H9 (cell line): ENCODE data around the gene GPD1L. TPM values are rescaled to one million over a fixed set of nuclear protein-coding genes. Genes with fewer than 3 reads are reported as not detected.

ENCODE experiments used
- DNase-seq: peaks from one replicate; pipeline ENCODE4 v3.0.0-alpha.2; 2017
- H2AFZ ChIP-seq: one replicate; pipeline ENCODE4 v1.6.1; 2013; ENCODE audit warnings: mild to moderate bottlenecking, low read length, control low read depth, moderate library complexity
- H2AK5ac ChIP-seq: 2 replicates; pipeline ENCODE4 v1.6.1; 2013; ENCODE audit warnings: low read length, control low read depth, mixed read lengths; ENCODE audit not compliant: insufficient read length
- H2BK120ac ChIP-seq: one replicate; pipeline ENCODE4 v1.6.1; 2013; ENCODE audit warnings: low read depth, mild to moderate bottlenecking, low read length, control low read depth, inconsistent platforms; ENCODE audit not compliant: poor library complexity, severe bottlenecking
- H2BK12ac ChIP-seq: 2 replicates; pipeline ENCODE4 v1.6.1; 2013; ENCODE audit warnings: low read length, control low read depth, mixed read lengths, low read depth; ENCODE audit not compliant: insufficient read length
- H2BK15ac ChIP-seq: 2 replicates; pipeline ENCODE4 v1.6.1; 2013; ENCODE audit warnings: low read depth, low read length, control low read depth
- H2BK20ac ChIP-seq: one replicate; pipeline ENCODE4 v1.6.1; 2013; ENCODE audit warnings: low read depth, mild to moderate bottlenecking, low read length, control low read depth, inconsistent platforms; ENCODE audit not compliant: poor library complexity, severe bottlenecking
- H2BK5ac ChIP-seq: 2 replicates; pipeline ENCODE4 v1.6.1; 2013; ENCODE audit warnings: low read length, control low read depth, mixed read lengths; ENCODE audit not compliant: insufficient read length
- H3K14ac ChIP-seq: 2 replicates; pipeline ENCODE4 v1.6.1; 2013; ENCODE audit warnings: low read length, control low read depth; ENCODE audit not compliant: insufficient read depth
- H3K18ac ChIP-seq: 2 replicates; pipeline ENCODE4 v1.6.1; 2013; ENCODE audit warnings: low read depth, mild to moderate bottlenecking, mixed read lengths, low read length, control low read depth; ENCODE audit not compliant: insufficient read length
- H3K23ac ChIP-seq: 2 replicates; pipeline ENCODE4 v1.6.1; 2013; ENCODE audit warnings: low read length, control low read depth, mixed read lengths, low read depth; ENCODE audit not compliant: insufficient read length
- H3K23me2 ChIP-seq: 2 replicates; pipeline ENCODE4 v1.6.1; 2013; ENCODE audit warnings: low read depth, mild to moderate bottlenecking, mixed read lengths, low read length, control low read depth; ENCODE audit not compliant: insufficient read length, poor library complexity, severe bottlenecking
- H3K27ac ChIP-seq: 2 replicates; pipeline ENCODE4 v1.5.1; 2013; ENCODE audit warnings: low read length, control low read depth, mixed read lengths, low read depth; ENCODE audit not compliant: insufficient read length
- H3K27me3 ChIP-seq: 2 replicates; pipeline ENCODE4 v1.6.1; 2013; ENCODE audit warnings: low read length, control low read depth, inconsistent platforms; ENCODE audit not compliant: insufficient read depth
- H3K4ac ChIP-seq: 2 replicates; pipeline ENCODE4 v1.6.1; 2013; ENCODE audit warnings: low read depth, mild to moderate bottlenecking, control low read depth, inconsistent platforms, low read length, moderate library complexity
- H3K4me1 ChIP-seq: 2 replicates; pipeline ENCODE4 v1.6.1; 2013; ENCODE audit warnings: low read length, control low read depth, inconsistent platforms; ENCODE audit not compliant: insufficient read depth
- H3K4me2 ChIP-seq: 2 replicates; pipeline ENCODE4 v1.6.1; 2013; ENCODE audit warnings: low read length, control low read depth, mixed read lengths; ENCODE audit not compliant: insufficient read length, insufficient read depth
- H3K56ac ChIP-seq: 2 replicates; pipeline ENCODE4 v1.6.1; 2013; ENCODE audit warnings: low read depth, mild to moderate bottlenecking, mixed read lengths, low read length, control low read depth; ENCODE audit not compliant: insufficient read length
- H3K79me1 ChIP-seq: 2 replicates; pipeline ENCODE4 v1.6.1; 2013; ENCODE audit warnings: low read depth, mild to moderate bottlenecking, moderate library complexity, low read length, control low read depth, inconsistent platforms; ENCODE audit not compliant: insufficient read depth, poor library complexity, severe bottlenecking
- H3K79me2 ChIP-seq: 2 replicates; pipeline ENCODE4 v1.6.1; 2013; ENCODE audit warnings: low read length, control low read depth, inconsistent platforms; ENCODE audit not compliant: insufficient read depth
- H3K9ac ChIP-seq: 2 replicates; pipeline ENCODE4 v1.6.1; 2013; ENCODE audit warnings: low read length, control low read depth, mixed read lengths; ENCODE audit not compliant: insufficient read length; ENCODE audit errors: extremely low read depth
- H3K9me3 ChIP-seq: one replicate; pipeline ENCODE4 v1.6.1; 2013; ENCODE audit warnings: low read depth, low read length, inconsistent platforms; ENCODE audit not compliant: control insufficient read depth
- H3T11ph ChIP-seq: one replicate; pipeline ENCODE4 v1.6.1; 2013; ENCODE audit warnings: mild to moderate bottlenecking, low read length, control low read depth, inconsistent platforms
- H4K20me1 ChIP-seq: one replicate; pipeline ENCODE4 v1.6.1; 2013; ENCODE audit not compliant: control insufficient read depth, insufficient read length, insufficient read depth
- H4K5ac ChIP-seq: 2 replicates; pipeline ENCODE4 v1.6.1; 2013; ENCODE audit warnings: low read depth, mild to moderate bottlenecking, mixed read lengths, low read length, control low read depth; ENCODE audit not compliant: insufficient read length
- H4K8ac ChIP-seq: replicated peaks from 2 replicates; pipeline ENCODE4 v1.6.1; 2013; ENCODE audit warnings: low read length, control low read depth, mixed read lengths, low read depth; ENCODE audit not compliant: insufficient read length
- H4K91ac ChIP-seq: 2 replicates; pipeline ENCODE4 v1.6.1; 2013; ENCODE audit warnings: low read depth, mild to moderate bottlenecking, moderate library complexity, mixed read lengths, low read length, control low read depth; ENCODE audit not compliant: insufficient read length
- H3K27ac Mint-ChIP-seq, 3 experiments: 2 replicates in 2 of 3; 3 replicates in 1 of 3; pipeline ENCODE4 v1.8.0; 2020 to 2021; ENCODE audit warnings: mixed read lengths in 3 of 3, mild to moderate bottlenecking in 1 of 3, moderate library complexity in 1 of 3
- H3K27me3 Mint-ChIP-seq: 2 replicates; pipeline ENCODE4 v1.8.0; 2021; ENCODE audit warnings: low read depth, mild to moderate bottlenecking, moderate library complexity, mixed read lengths
- H3K36me3 Mint-ChIP-seq, 3 experiments: 2 replicates in 2 of 3; 3 replicates in 1 of 3; pipeline ENCODE4 v1.8.0; 2020 to 2021; ENCODE audit warnings: low read depth in 3 of 3, mixed read lengths in 3 of 3; ENCODE audit not compliant: insufficient read depth in 1 of 3
- H3K4me1 Mint-ChIP-seq, 2 experiments: 2 replicates each; pipeline ENCODE4 v1.8.0; 2020; ENCODE audit warnings: mixed read lengths in 2 of 2
- H3K4me3 Mint-ChIP-seq, 2 experiments: 2 replicates in 1 of 2; 3 replicates in 1 of 2; pipeline ENCODE4 v1.8.0; 2020 to 2021; ENCODE audit warnings: mild to moderate bottlenecking in 2 of 2, mixed read lengths in 2 of 2, moderate library complexity in 1 of 2
- H3K9me3 Mint-ChIP-seq, 2 experiments: 2 replicates in 1 of 2; 3 replicates in 1 of 2; pipeline ENCODE4 v1.8.0; 2020; ENCODE audit warnings: mild to moderate bottlenecking in 2 of 2, mixed read lengths in 2 of 2, moderate library complexity in 1 of 2
- CTCF ChIP-seq: fragments of 200-600 bp; sonication (generic); conservative IDR thresholded peaks from 3 replicates; pipeline ENCODE4 v1.8.0; 2021; ENCODE audit warnings: antibody characterized with exemption, mild to moderate bottlenecking
- WGBS: extraction: QIAGEN DNeasy Blood & Tissue Kit; methylation state at CpG from one replicate; pipeline ENCODE4 v1.1.7; 2013; ENCODE audit warnings: missing lambda C conversion rate, low lambda C conversion rate, mixed read lengths; ENCODE audit not compliant: insufficient read length; ENCODE audit errors: extremely low coverage; 5-methylcytosine and 5-hydroxymethylcytosine counted together
- total RNA-seq: library from RNA; stranded (reverse); gene quantifications from 2 replicates; pipeline ENCODE4 v1.2.1, GENCODE V29; 2021

Gene GPD1L
- total RNA-seq, 1 experiment from 2014 or later: 3.7 TPM

GRCh38 chr3:32200992-32201758 is 94.8 kb downstream of the GPD1L start:
- Histone ChIP-seq H3K4ac (no peak overlapping the region), H2AFZ (no peak overlapping the region)

More at GRCh38 chr3:32200992-32201758, 94.8 kb downstream of the GPD1L start:
- Histone ChIP-seq H3K23ac (no peak overlapping the region), H2BK120ac (no peak overlapping the region), H3T11ph (no peak overlapping the region), H3K9ac (no peak overlapping the region), H3K18ac (no peak overlapping the region), H2BK20ac (no peak overlapping the region), H3K23me2 (no peaks in the 10 kb centered on the region), H3K9me3 (no peaks in the 10 kb centered on the region), H3K56ac (no peak overlapping the region), H4K5ac (no peak overlapping the region), H4K8ac (no peak overlapping the region), H3K4me2 (no peak overlapping the region), H4K91ac (no peak overlapping the region), H2BK5ac (no peak overlapping the region), H2BK12ac (no peak overlapping the region), H4K20me1 (no peaks in the 10 kb centered on the region), H3K79me1 (no peaks in the 10 kb centered on the region), H2AK5ac (no peak overlapping the region), H3K27me3 (no peaks in the 10 kb centered on the region), H3K14ac (no peak overlapping the region), H3K79me2 (no peaks in the 10 kb centered on the region), H2BK15ac (no peak overlapping the region), H3K27ac (no peak overlapping the region), H3K4me1 (no peaks in the 10 kb centered on the region)
- Mint-ChIP-seq H3K9me3 (no peaks in the 10 kb centered on the region), H3K36me3 (no peaks in the 10 kb centered on the region), H3K4me3 (no peak overlapping the region), H3K27me3 (peaks cover 1% of the 10 kb centered on the region; the same call in 1 of the 2 replicates), H3K27ac (no peak overlapping the region), H3K4me1 (no peaks in the 10 kb centered on the region)
- WGBS: no CpG with 5 or more reads among the region's 10 CpGs
- DNase-seq: no peak
- TF ChIP-seq CTCF: no peak
